Daoy (cell line): ENCODE results near the gene PPP2R2C. TPM values are rescaled to one million over a fixed set of nuclear protein-coding genes. Genes with fewer than 3 reads are reported as not detected.

Experiments used
- DNase-seq: peaks from one replicate; pipeline ENCODE4 v3.0.0-alpha.2; 2015; ENCODE audit warnings: low read depth
- total RNA-seq: library from RNA; depleted of rRNA; stranded (reverse); fragments of >200 nt; shearing (Covaris generic); gene quantifications from 2 replicates; pipeline ENCODE4 v1.2.3, GENCODE V29; 2014

The PPP2R2C gene
- total RNA-seq, 1 experiment from 2014 or later, result 0.86 TPM

GRCh38 chr4:6383009-6383404 is 89.4 kb downstream of the PPP2R2C start:
- DNase-seq, result no peak

- DNase-seq, result no peak
These were observed 90.8 kb downstream of the PPP2R2C start for GRCh38 chr4:6381571-6382123.

GRCh38 chr4:6380746-6381410 is 91.5 kb downstream of the PPP2R2C start:
- no peak for DNase-seq

DNA sequence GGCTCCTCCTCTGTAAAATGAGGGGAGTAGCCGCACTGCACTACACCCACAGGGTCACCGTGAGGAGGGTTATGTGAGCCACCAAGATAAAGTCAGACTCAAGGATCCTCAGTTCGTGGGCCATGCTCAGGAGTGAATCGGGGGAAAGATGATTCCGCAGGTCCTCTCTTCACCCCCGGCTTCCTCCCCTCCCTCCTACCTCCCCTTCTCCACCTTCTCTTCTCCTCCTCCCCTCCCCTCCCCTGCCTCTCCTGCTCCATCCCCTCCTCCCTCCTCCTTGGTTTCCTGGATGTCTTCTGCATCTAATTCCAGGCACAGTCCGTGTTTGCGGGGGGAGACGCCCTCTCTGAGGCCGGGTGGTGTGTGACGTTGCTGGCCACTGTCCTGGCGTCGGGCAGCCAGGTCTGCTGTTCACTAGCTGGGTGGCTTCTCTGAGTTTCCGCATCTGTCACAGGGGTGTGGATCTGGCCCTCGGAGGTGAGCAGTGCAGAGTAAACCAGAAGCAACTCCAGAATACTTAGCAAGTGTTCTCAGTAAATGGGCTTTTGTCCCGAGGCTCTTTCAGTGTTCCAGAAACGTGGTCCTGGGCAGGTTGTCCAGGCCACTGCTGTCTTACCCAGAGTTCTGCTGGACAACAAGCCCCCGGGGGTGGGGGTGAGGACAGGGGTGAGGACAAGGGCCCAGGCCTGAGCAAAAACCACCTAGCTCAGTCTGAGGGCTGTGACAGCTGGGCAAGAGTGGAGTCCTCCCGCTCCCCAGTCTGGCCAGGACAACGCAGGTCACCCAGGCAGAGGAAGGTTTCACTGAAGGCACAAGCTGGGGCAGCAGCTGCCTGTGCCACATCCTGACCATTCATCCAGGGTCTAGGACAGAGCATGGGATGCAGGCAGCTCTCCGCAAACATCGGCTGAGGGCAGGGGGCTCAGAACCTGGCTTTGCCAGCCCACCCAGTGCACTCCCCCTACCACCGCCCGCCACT is 92.4 kb downstream of the PPP2R2C start:
- no peak for DNase-seq

- DNase-seq, result no peak
These were observed 93.6 kb downstream of the PPP2R2C start for GRCh38 chr4:6378493-6379445.

DNA sequence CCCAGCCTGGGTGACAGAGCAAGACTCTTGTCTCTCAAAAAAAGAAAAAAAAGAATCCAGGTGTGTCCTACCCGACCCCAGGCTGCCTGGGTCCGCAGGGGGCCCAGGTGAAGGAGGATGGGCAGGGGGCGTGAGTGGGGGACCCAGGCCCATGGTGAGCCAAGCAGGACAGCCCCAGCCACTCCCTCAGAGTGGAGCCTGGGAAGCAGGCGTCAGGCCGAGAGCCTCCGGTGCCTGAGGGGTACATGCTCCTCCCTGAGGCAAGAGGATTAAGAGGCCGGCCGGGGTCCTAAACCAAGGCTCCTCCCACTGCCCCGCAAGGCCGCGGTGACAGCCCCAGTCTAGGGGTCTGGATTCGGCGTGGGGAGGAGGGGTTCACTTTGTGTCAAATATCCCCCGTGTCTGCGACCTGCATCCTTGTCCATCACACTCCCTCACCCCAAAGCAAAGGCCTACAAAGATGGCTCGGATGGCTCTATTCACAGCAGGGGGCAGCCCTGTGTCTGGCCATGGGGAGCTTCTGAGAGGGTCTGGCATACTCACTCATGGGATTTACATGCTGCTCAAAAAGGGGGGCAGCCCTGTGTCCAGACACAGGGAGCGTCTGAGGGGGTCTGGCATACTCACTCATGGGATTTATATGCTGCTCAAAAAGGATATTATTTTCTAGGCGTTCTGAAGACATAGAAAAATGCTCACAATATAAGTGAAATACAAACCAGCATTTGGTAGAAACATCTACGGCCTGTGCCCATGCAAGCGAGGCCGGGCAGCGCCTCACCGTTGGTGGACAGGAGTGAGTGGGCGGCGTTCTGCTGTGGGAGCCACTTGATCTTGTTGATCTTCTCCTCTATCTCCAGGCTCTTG is 94.6 kb downstream of the PPP2R2C start:
- no peak for DNase-seq

DNA sequence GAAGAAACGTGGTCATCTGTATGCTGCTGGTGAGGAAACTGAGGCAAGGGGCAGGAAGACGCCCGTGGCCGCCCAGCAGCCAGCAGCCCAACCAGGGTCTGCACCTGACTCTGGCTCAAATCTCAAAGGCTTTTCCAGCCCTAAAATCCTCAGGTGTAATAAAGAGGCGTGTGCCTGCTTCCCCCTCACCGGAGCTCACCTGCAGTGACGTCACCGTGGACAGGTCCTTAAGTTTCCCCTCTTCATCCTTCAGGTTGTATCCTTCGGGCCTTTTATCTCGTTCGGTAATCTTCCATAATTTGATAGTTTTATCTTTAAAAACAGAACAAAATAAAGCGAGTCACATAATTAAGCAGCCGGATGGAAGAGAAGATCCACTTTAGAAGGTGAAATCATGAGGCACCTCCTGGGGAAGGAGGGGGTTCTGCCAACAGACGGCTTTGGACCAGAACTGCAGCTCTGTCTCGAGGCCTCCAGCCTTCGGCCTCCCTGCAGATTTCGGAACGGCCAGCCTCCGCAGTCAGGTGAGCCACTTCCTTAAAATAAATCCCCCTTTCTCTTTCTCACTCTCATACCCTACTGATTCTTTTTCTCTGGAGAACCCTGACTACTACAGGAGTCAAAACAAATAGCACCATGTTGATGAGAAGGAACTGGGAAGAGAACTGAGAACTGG is 96.7 kb downstream of the PPP2R2C start:
- no peak for DNase-seq

GRCh38 chr4:6374575-6374974 is 97.8 kb downstream of the PPP2R2C start:
- no peak for DNase-seq

DNA sequence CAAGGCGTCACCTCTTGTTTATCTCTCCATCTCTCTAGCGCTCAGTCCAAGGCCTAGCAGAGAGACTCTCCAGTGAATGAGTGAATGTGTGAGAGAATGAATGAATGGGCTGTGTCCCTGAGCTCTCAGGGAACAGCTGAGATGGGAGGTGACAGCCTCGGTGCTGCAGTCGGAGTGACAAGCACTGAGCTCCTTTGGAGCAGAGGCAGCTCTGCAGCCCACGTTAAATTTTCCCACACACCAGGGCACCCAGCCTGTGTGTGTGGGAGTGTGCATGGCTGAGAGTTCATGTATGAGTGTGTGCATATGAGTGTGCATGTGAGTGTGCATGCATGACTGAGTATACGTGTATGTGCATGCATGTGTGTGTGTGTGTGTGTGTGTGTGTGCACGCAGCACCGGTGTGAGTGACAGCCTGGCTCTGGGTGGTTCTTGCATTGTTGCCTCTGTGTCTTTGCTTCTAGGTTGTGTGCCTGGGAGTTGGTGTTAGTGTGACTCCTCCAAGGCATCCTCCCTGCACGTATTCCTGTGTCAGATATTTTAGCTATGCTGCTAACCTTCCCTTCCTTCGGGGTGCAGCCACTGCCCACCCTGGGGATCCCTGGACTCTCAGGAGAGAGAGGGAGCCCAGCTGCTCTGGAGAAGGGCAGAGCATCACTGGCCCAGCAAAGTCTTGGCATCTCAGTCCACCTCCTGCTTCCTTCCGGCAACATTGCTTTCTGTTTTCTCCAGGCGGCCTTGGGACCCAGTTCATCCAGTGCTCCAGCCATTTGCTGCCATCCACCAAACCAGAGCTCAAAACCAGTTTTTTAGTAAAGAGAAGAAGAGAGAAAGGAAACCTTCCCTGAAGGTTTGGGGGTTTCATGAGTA is 98.6 kb downstream of the PPP2R2C start:
- DNase-seq, result no peak

- peak; percentile 60 for DNase-seq
These were observed 99.5 kb downstream of the PPP2R2C start for GRCh38 chr4:6372649-6373525.

- DNase-seq, result no peak
These were observed 100.6 kb downstream of the PPP2R2C start for GRCh38 chr4:6371812-6372211.

DNA sequence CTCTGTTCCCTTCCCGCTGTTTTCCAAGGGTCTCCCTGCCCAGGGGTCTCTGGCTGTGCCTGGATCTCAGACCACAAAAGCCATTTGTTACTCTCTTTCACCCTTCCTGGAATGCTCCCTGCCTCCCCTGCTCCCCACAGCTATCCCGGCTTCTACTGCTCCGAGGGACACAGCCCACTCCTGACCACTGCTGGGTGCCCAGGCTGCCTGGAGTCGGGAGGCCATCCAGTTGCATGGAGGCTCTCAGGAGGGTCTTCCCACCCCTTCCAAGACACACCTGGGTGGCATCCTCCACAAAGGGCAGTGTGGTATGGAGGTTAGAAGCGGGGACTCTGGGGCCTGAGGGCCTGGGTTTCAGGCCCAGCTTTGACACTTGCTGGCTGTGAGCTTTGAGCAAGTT is 101.1 kb downstream of the PPP2R2C start:
- DNase-seq, result no peak

GRCh38 chr4:6369924-6370645 is 102.3 kb downstream of the PPP2R2C start:
- no peak for DNase-seq

DNA sequence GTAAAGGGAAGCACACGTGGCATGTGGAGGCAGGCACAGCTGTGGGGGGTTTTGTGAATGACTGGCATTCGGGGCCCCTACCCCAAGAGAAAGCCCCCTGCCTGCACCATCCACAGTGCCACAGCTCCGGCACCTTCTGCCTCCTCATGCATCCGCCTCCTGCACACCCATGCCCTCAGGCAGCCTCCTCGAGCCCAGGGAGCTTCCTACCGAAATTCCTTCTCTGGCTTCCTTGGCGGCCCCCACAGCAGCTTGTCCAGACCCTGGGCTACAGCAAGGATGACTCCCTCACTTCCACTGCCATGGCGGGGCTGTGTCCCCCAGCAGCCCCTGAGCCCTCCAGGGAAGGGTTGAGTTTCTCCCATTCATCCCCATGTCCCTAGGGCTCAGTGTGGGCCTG is 102.9 kb downstream of the PPP2R2C start:
- no peak for DNase-seq

DNA sequence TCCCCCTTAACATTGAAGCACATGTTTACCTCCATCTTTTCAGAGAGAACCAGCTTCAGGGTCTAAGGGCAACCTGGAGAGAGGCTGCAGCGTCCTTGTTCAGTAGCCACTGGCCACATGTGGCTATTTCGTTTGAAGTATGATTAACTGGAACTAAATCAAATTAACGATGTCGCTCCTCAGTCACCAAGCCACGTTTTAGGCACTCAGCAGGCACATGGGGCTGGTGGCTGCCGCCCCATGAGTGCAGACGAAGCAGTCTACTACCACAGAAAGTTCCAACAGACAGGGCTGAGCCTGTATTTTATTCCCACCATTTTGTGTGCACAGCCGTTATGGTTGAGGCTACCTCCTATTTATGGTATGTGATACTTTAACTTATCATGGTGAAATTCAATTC is 103.4 kb downstream of the PPP2R2C start:
- no peak for DNase-seq

- DNase-seq, result no peak
These were observed 103.8 kb downstream of the PPP2R2C start for GRCh38 chr4:6368601-6369000.

DNA sequence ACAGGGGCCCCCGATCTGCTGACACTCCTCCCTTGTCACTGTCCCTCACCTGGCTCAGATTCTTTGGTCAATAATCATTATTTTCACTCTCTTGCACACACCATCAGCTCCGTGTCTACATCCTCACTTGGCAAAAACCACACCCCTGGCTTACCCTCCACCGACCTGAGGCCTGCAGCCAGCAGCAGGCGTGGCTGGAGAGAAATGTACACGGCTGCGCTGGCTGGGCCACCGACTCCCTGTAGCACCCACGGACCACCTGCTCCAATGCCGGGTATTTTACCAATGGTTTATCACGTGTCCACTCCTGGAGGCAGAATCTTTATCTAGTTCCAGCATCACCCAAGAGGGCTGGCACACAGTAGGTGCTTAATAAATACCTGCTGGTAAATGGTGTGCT is 104.3 kb downstream of the PPP2R2C start:
- DNase-seq, result no peak
